Right lobe of liver (tissue), 6 donors: ENCODE results near the gene CREB3L2. TPM values are rescaled to one million over a fixed set of nuclear protein-coding genes. Genes with fewer than 3 reads are reported as not detected.

Source experiments
- ATAC-seq, 4 donors: fragments of 200-7000 bp; cut with Tn5 transposase; one replicate each; pipeline ENCODE4 v1.9.1; 2020; ENCODE audit warnings: mild to moderate bottlenecking in 4 of 4, moderate library complexity in 4 of 4
- DNase-seq, 3 donors: peaks; one replicate each; pipeline ENCODE4 v3.0.0-alpha.2; 2020
- H3K27ac ChIP-seq, 3 donors: fragments of 200-600 bp; one replicate each; pipeline ENCODE4 v1.8.0; 2022
- H3K27me3 ChIP-seq, 2 donors: fragments of 200-600 bp; one replicate each; pipeline ENCODE4 v1.8.0; 2022
- H3K36me3 ChIP-seq, 4 donors: fragments of 200-600 bp; sonication (generic) in 1 of 4; one replicate each; pipeline versions ENCODE4 v1.5.1 to v1.8.0; 2017 to 2022; ENCODE audit warnings: control low read depth in 1 of 4
- H3K4me1 ChIP-seq, 4 donors: fragments of 200-600 bp; sonication (generic) in 1 of 4; one replicate each; pipeline versions ENCODE4 v1.5.1 to v1.8.0; 2017 to 2022; ENCODE audit warnings: control low read depth in 1 of 4
- H3K4me3 ChIP-seq, 3 donors: fragments of 200-600 bp; one replicate each; pipeline ENCODE4 v1.8.0; 2022
- H3K9me3 ChIP-seq, 4 donors: fragments of 200-600 bp; sonication (generic) in 1 of 4; one replicate each; pipeline versions ENCODE4 v1.5.1 to v1.8.0; 2017 to 2022; ENCODE audit warnings: control low read depth in 1 of 4
- CTCF ChIP-seq, 4 donors: fragments of 200-600 bp in 3 of 4; fragments of 450-650 bp in 1 of 4; IDR thresholded peaks; one replicate each; pipeline versions ENCODE4 v1.5.1 to v1.8.0; 2016 to 2022; ENCODE audit warnings: antibody characterized with exemption in 4 of 4, mild to moderate bottlenecking in 2 of 4
- POLR2A ChIP-seq: fragments of 450-650 bp; IDR thresholded peaks from one replicate; pipeline ENCODE4 v1.6.1; 2017; ENCODE audit warnings: antibody characterized with exemption, mild to moderate bottlenecking
- WGBS: methylation state at CpG from one replicate; pipeline ENCODE4 v1.1.6; 2018; ENCODE audit warnings: low coverage, low lambda C conversion rate; ENCODE audit not compliant: insufficient coverage; ENCODE audit errors: missing lambda C conversion rate; 5-methylcytosine and 5-hydroxymethylcytosine counted together
- intact Hi-C, 2 donors: fragments of 100-400 bp; cut with DNase I; formaldehyde crosslinking; loops; one replicate each; pipeline versions ENCODE4 v1.11.2 to v1.14.1; 2022
- total RNA-seq, 6 experiments: library from RNA; depleted of rRNA in 2 of 6; stranded (reverse); fragments of >200 nt in 2 of 6; fragmentation: NEBNext Ultra II Directional in 3 of 6; extraction: Animal tissue kit (Norgen Biotek cat#: 25700) in 3 of 6; gene quantifications; one replicate each; pipeline versions ENCODE4 v1.1.0 to v1.2.4, GENCODE V29; 2016 to 2023
- donor health status: DM: no; HTN: yes; CAD: no.
- donor health status: DM: no; HTN: no; CAD: no.
- donor health status: DM: no; HTN: no; CAD: no.
- donor health status: DM: no; HTN: yes; CAD: no.
- donor health status: DM: no; HTN: yes; CAD: no.

CREB3L2 gene
- total RNA-seq, 6 experiments from 2014 or later, result 11.5 to 29.9 (median 18.2) TPM

- H3K4me3 ChIP-seq, result no peak overlapping the region
- no peaks in the 10 kb centered on the region for H3K9me3 ChIP-seq
- H3K27ac ChIP-seq, result no peak overlapping the region
- ATAC-seq, result peak in 3 of 4 donors; percentile 29 to 79 (median 56)
- H3K4me1 ChIP-seq, result peaks cover 0 to 2% (median 0%) of the 10 kb centered on the region in 4 donors
- H3K27me3 ChIP-seq, result no peaks in the 10 kb centered on the region
- DNase-seq, result no peak
- intact Hi-C loops, result no loop called here
- WGBS, result 49% methylated on average over 9 of the region's 10 CpGs
- TF ChIP-seq CTCF (IDR thresholded peaks at IDR 0.05) (no peak), POLR2A (no peak)
- no peaks in the 10 kb centered on the region for H3K36me3 ChIP-seq
Measured at GRCh38 chr7:137978464-137979237, 23.2 kb downstream of the CREB3L2 start.

GRCh38 chr7:137977173-137977572 lies 24.7 kb downstream of the CREB3L2 start:
- Histone ChIP-seq H3K4me1 (peaks cover 0 to 1% (median 0%) of the 10 kb centered on the region in 4 donors), H3K27ac (no peak overlapping the region), H3K36me3 (no peaks in the 10 kb centered on the region), H3K4me3 (no peak overlapping the region), H3K9me3 (no peaks in the 10 kb centered on the region), H3K27me3 (no peaks in the 10 kb centered on the region)
- no peak for DNase-seq
- intact Hi-C loops, result no loop called here
- no peak for ATAC-seq
- TF ChIP-seq POLR2A (no peak), CTCF (IDR thresholded peaks at IDR 0.05) (no peak)
- 29% methylated on average over 4 of the region's 4 CpGs for WGBS

GRCh38 chr7:137976696-137977095 lies 25.2 kb downstream of the CREB3L2 start:
- H3K27ac ChIP-seq, result no peak overlapping the region

GRCh38 chr7:137976232-137976631 lies 25.7 kb downstream of the CREB3L2 start:
- Histone ChIP-seq H3K27ac (no peak overlapping the region), H3K9me3 (no peaks in the 10 kb centered on the region), H3K4me3 (no peak overlapping the region), H3K27me3 (no peaks in the 10 kb centered on the region), H3K4me1 (peaks cover 0 to 11% (median 0%) of the 10 kb centered on the region in 4 donors), H3K36me3 (no peaks in the 10 kb centered on the region)
- ATAC-seq (no peak), DNase-seq (no peak)
- 89% methylated on average over 3 of the region's 3 CpGs for WGBS
- TF ChIP-seq CTCF (IDR thresholded peaks at IDR 0.05) (no peak), POLR2A (no peak)
- intact Hi-C loops, result no loop called here

More at GRCh38 chr7:137976696-137977095, 25.2 kb downstream of the CREB3L2 start:
- TF ChIP-seq CTCF (IDR thresholded peaks at IDR 0.05) (no peak), POLR2A (no peak)
- DNase-seq (no peak), ATAC-seq (no peak)
- 40% methylated on average over 2 of the region's 5 CpGs for whole genome bisulfite sequencing
- intact Hi-C loops, result no loop called here
- Histone ChIP-seq H3K27me3 (no peaks in the 10 kb centered on the region), H3K9me3 (no peaks in the 10 kb centered on the region), H3K4me3 (no peak overlapping the region), H3K36me3 (no peaks in the 10 kb centered on the region), H3K4me1 (peaks cover 0 to 6% (median 0%) of the 10 kb centered on the region in 4 donors)
